ENCODE results near the gene COL8A2. TPM values are rescaled to one million over a fixed set of nuclear protein-coding genes. Genes with fewer than 3 reads are reported as not detected.

COL8A2 gene
- total and polyA plus RNA-seq, 2 donors (not counting 3 experiments of a cell fraction or from before 2014, with no cell fraction given), result 1.2 to 1.3 TPM

DNA sequence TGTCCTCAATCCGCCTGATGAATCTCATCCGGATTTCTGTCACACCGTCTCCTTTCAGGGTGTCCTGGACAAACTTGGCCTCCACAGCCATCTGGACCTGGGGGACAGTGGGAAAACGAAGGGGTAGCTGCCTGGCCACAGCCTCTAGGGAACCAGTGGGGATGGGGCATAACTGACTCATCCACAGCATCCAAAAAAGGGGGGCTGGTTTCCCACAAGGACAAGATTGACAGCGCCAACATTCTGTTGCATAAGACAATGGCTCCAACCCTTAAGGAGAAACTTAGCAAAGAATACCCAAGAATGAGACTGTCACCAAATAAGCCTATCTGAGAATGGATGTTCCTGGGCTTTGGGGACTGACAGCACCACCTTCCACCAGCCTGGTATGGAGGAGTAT, 12.2 kb upstream of the COL8A2 start:
- Histone ChIP-seq H3K79me2 (ENCODE audit: control insufficient read depth, insufficient read depth, low read length) (peaks cover 16% of the 10 kb centered on the region), H3K4me3 (replicated peaks in 1 of 3; ENCODE audit: insufficient read depth in 1 of 3, low read depth in 1 of 3, low read length in 3 of 3) (no peak overlapping the region), H3K4me2 (ENCODE audit: insufficient read depth, low read length) (no peak overlapping the region), H4K20me1 (replicated peaks; ENCODE audit: control insufficient read depth, extremely low read depth, insufficient read depth, low read length) (no peaks in the 10 kb centered on the region), H3K9ac (replicated peaks; ENCODE audit: extremely low read depth, insufficient read depth, low read length) (no peak overlapping the region), H3K27me3 (ENCODE audit: control insufficient read depth in 2 of 2, insufficient read depth in 2 of 2, low read length in 2 of 2) (no peaks in the 10 kb centered on the region), H3K36me3 (ENCODE audit: control insufficient read depth in 2 of 2, extremely low read depth in 1 of 2, insufficient read depth in 2 of 2, low read length in 2 of 2) (peaks cover 4 to 11% of the 10 kb centered on the region in 2 experiments), H3K9me3 (replicated peaks; ENCODE audit: control insufficient read depth, insufficient read depth, low read length) (no peaks in the 10 kb centered on the region), H2AFZ (ENCODE audit: low read depth, low read length) (no peak overlapping the region), H3K4me1 (ENCODE audit: control insufficient read depth, extremely low read depth, insufficient read depth, low read length) (peaks cover 46% of the 10 kb centered on the region), H3K27ac (ENCODE audit: insufficient read depth, low read depth, low read length) (peak overlapping the region; percentile 95), H3K9me1 (replicated peaks; ENCODE audit: control insufficient read depth, extremely low read depth, insufficient read depth, low read length) (no peaks in the 10 kb centered on the region)
- intact Hi-C loops (cut with micrococcal nuclease), result no loop called here
- no peak for FAIRE-seq
- ChIA-PET CTCF (interaction anchor here (4.2 to 5.7 kb wide), 3 partner anchors 12 to 51 kb away, joined by 37 to 233 read pairs (median 38); partner anchors contain the start of gene TRAPPC3), POLR2A (no interaction called here)
- BruUV-seq (replicated peaks), result no TSS peak
- no peak for TF ChIP-seq MYC (IDR thresholded peaks at IDR 0.05; ENCODE audit: low read depth, low read length)
- dilution Hi-C loops (cut with MboI; ENCODE audit: extremely low pct_ligation_motif_present, low sequenced_read_pairs), result no loop called here
- DNase-seq (ENCODE audit: low read depth, low spot score), result no peak

DNA sequence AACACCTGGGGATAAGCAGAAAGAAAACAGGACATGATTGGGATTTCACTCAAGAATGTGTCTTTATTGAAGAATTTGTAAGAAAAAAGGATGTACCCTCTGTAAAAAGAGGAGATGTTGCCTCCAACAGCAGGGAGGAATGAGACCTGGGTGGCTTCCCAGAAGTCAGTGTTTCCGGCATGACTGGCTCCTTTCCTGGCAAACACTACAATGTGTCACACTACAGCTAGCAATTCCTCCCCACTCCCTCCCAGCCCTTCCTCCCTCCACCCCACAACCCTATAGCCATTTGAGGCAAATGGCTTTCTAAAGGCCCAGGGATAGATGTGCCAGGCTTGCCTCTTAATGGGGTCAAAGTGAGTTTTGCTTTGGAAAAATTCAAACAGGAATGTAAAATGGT, 11.5 kb upstream of the COL8A2 start:
- Histone ChIP-seq H3K36me3 (ENCODE audit: control insufficient read depth in 2 of 2, extremely low read depth in 1 of 2, insufficient read depth in 2 of 2, low read length in 2 of 2) (peaks cover 4 to 11% of the 10 kb centered on the region in 2 experiments), H4K20me1 (replicated peaks; ENCODE audit: control insufficient read depth, extremely low read depth, insufficient read depth, low read length) (no peaks in the 10 kb centered on the region), H3K9me3 (replicated peaks; ENCODE audit: control insufficient read depth, insufficient read depth, low read length) (no peaks in the 10 kb centered on the region), H3K9me1 (replicated peaks; ENCODE audit: control insufficient read depth, extremely low read depth, insufficient read depth, low read length) (no peaks in the 10 kb centered on the region), H3K9ac (replicated peaks; ENCODE audit: extremely low read depth, insufficient read depth, low read length) (peak overlapping the region; percentile 11), H3K4me1 (ENCODE audit: control insufficient read depth, extremely low read depth, insufficient read depth, low read length) (peaks cover 46% of the 10 kb centered on the region), H3K27me3 (ENCODE audit: control insufficient read depth in 2 of 2, insufficient read depth in 2 of 2, low read length in 2 of 2) (no peaks in the 10 kb centered on the region), H3K4me3 (replicated peaks in 1 of 3; ENCODE audit: insufficient read depth in 1 of 3, low read depth in 1 of 3, low read length in 3 of 3) (no peak overlapping the region), H3K4me2 (ENCODE audit: insufficient read depth, low read length) (peak overlapping the region; percentile 51), H3K27ac (ENCODE audit: insufficient read depth, low read depth, low read length) (peak overlapping the region; percentile 95), H3K79me2 (ENCODE audit: control insufficient read depth, insufficient read depth, low read length) (peaks cover 12% of the 10 kb centered on the region), H2AFZ (ENCODE audit: low read depth, low read length) (no peak overlapping the region)
- intact Hi-C loops (cut with micrococcal nuclease) (loop anchor here (1.0 kb wide), 3 partner anchors 13 to 52 kb away; partner anchors contain the start of gene TRAPPC3), dilution Hi-C loops (cut with MboI; ENCODE audit: extremely low pct_ligation_motif_present, low sequenced_read_pairs) (no loop called here)
- TF ChIP-seq JUN (IDR thresholded peaks at IDR 0.05; ENCODE audit: borderline replicate concordance, insufficient read depth, insufficient read length, low read depth) (peak; percentile 76), MYC (IDR thresholded peaks at IDR 0.05; ENCODE audit: low read depth, low read length) (no peak), POLR2AphosphoS5 (IDR thresholded peaks at IDR 0.05; ENCODE audit: insufficient read depth, low read depth, low read length) (peak; percentile 85), FOS (IDR thresholded peaks at IDR 0.05; ENCODE audit: borderline replicate concordance, insufficient read depth, low read length) (peak; percentile 82), POLR2A (IDR thresholded peaks at IDR 0.05; ENCODE audit: low read depth, low read length) (no peak), GATA2 (IDR thresholded peaks at IDR 0.05; ENCODE audit: insufficient read depth, insufficient read length, low read depth, low read length) (no peak)
- TF ChIP-seq, protein P1, sequence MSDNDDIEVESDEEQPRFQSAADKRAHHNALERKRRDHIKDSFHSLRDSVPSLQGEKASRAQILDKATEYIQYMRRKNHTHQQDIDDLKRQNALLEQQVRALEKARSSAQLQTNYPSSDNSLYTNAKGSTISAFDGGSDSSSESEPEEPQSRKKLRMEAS (IDR thresholded peaks at IDR 0.05; ENCODE audit: insufficient read depth, insufficient read length), result no peak
- ChIA-PET CTCF (interaction anchor here (0.8 to 5.7 kb wide), 4 partner anchors 13 to 52 kb away, joined by 3 to 233 read pairs (median 38); partner anchors contain the start of gene TRAPPC3), POLR2A (interaction anchor here (0.9 kb wide), 1 partner anchor 13 kb away, joined by 3 read pairs; the partner anchor contains the start of gene TRAPPC3)
- FAIRE-seq (peak; percentile 100), DNase-seq (ENCODE audit: low read depth, low spot score) (peak; percentile 83)
- no TSS peak for BruUV-seq (replicated peaks)

Measured in endothelial cell of umbilical vein (primary cell).